Measurements from ENCODE around the gene CXCL12.
A peak's percentile ranks its signal among the peaks of the same experiment; 100 is the strongest.

CXCL12 gene

DNA sequence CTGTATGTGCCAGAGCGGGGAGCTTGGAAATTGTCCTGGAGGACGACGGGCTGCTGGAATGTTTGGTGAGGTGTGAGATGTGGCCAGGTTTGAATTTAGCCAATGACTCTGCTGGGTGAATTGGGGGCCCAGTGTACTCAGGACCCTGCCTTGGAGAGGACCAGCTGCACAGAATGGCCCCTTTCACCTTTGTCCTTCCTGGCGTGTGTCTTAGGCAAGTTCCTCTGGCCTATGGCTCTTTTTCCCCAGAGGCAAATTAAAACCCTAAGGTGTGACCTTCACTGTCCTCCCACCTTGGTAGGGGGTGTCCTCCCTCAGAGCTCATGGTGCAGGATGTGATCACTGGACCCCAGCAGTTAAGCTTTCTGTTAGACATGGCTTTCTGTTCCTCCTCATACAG, 47.8 kb downstream of the CXCL12 start:
- no peaks in the 10 kb centered on the region for H3K36me3 ChIP-seq (ENCODE audit: low read depth)
- H3K27me3 ChIP-seq (ENCODE audit: insufficient read depth, poor library complexity, severe bottlenecking): no peaks in the 10 kb centered on the region
- H3K9me3 ChIP-seq (ENCODE audit: severe bottlenecking): no peaks in the 10 kb centered on the region
- ATAC-seq (ENCODE audit: low read depth) (no peak), DNase-seq (ENCODE audit: low spot score) (no peak)
- no peaks in the 10 kb centered on the region for H3K4me1 ChIP-seq (ENCODE audit: insufficient read depth, poor library complexity, severe bottlenecking)
- no peak overlapping the region for H3K27ac ChIP-seq (ENCODE audit: poor library complexity, severe bottlenecking)
- no peak overlapping the region for H3K4me3 ChIP-seq (ENCODE audit: severe bottlenecking)
- TF ChIP-seq, protein P1, sequence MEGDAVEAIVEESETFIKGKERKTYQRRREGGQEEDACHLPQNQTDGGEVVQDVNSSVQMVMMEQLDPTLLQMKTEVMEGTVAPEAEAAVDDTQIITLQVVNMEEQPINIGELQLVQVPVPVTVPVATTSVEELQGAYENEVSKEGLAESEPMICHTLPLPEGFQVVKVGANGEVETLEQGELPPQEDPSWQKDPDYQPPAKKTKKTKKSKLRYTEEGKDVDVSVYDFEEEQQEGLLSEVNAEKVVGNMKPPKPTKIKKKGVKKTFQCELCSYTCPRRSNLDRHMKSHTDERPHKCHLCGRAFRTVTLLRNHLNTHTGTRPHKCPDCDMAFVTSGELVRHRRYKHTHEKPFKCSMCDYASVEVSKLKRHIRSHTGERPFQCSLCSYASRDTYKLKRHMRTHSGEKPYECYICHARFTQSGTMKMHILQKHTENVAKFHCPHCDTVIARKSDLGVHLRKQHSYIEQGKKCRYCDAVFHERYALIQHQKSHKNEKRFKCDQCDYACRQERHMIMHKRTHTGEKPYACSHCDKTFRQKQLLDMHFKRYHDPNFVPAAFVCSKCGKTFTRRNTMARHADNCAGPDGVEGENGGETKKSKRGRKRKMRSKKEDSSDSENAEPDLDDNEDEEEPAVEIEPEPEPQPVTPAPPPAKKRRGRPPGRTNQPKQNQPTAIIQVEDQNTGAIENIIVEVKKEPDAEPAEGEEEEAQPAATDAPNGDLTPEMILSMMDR (IDR thresholded peaks at IDR 0.05; ENCODE audit: poor library complexity, severe bottlenecking): no peak

- no peak for ATAC-seq (ENCODE audit: low read depth)
- H3K9me3 ChIP-seq (ENCODE audit: severe bottlenecking): no peaks in the 10 kb centered on the region
- TF ChIP-seq, protein P1 (IDR thresholded peaks at IDR 0.05; ENCODE audit: poor library complexity, severe bottlenecking): no peak
- H3K27me3 ChIP-seq (ENCODE audit: insufficient read depth, poor library complexity, severe bottlenecking): no peaks in the 10 kb centered on the region
- H3K4me3 ChIP-seq (ENCODE audit: severe bottlenecking): no peak overlapping the region
- no peaks in the 10 kb centered on the region for H3K4me1 ChIP-seq (ENCODE audit: insufficient read depth, poor library complexity, severe bottlenecking)
- no peak for DNase-seq (ENCODE audit: low spot score)
- no peaks in the 10 kb centered on the region for H3K36me3 ChIP-seq (ENCODE audit: low read depth)
- H3K27ac ChIP-seq (ENCODE audit: poor library complexity, severe bottlenecking): no peak overlapping the region
Measured at GRCh38 chr10:44335330-44336021, 49.4 kb downstream of the CXCL12 start.

GRCh38 chr10:44334621-44335184, 50.2 kb downstream of the CXCL12 start:
- no peaks in the 10 kb centered on the region for H3K4me1 ChIP-seq (ENCODE audit: insufficient read depth, poor library complexity, severe bottlenecking)
- no peak overlapping the region for H3K4me3 ChIP-seq (ENCODE audit: severe bottlenecking)
- no peaks in the 10 kb centered on the region for H3K27me3 ChIP-seq (ENCODE audit: insufficient read depth, poor library complexity, severe bottlenecking)
- TF ChIP-seq, protein P1 (IDR thresholded peaks at IDR 0.05; ENCODE audit: poor library complexity, severe bottlenecking): no peak
- DNase-seq (ENCODE audit: low spot score) (no peak), ATAC-seq (ENCODE audit: low read depth) (peak; percentile 75)
- no peak overlapping the region for H3K27ac ChIP-seq (ENCODE audit: poor library complexity, severe bottlenecking)
- H3K9me3 ChIP-seq (ENCODE audit: severe bottlenecking): no peaks in the 10 kb centered on the region
- H3K36me3 ChIP-seq (ENCODE audit: low read depth): no peaks in the 10 kb centered on the region

GRCh38 chr10:44334091-44334490, 50.8 kb downstream of the CXCL12 start:
- no peak for ATAC-seq (ENCODE audit: low read depth)
- H3K9me3 ChIP-seq (ENCODE audit: severe bottlenecking): no peaks in the 10 kb centered on the region
- no peak overlapping the region for H3K27ac ChIP-seq (ENCODE audit: poor library complexity, severe bottlenecking)
- no peak overlapping the region for H3K4me3 ChIP-seq (ENCODE audit: severe bottlenecking)
- TF ChIP-seq, protein P1 (IDR thresholded peaks at IDR 0.05; ENCODE audit: poor library complexity, severe bottlenecking): no peak
- H3K4me1 ChIP-seq (ENCODE audit: insufficient read depth, poor library complexity, severe bottlenecking): no peaks in the 10 kb centered on the region
- H3K27me3 ChIP-seq (ENCODE audit: insufficient read depth, poor library complexity, severe bottlenecking): no peaks in the 10 kb centered on the region
- no peak for DNase-seq (ENCODE audit: low spot score)
- H3K36me3 ChIP-seq (ENCODE audit: low read depth): no peaks in the 10 kb centered on the region

- H3K4me1 ChIP-seq (ENCODE audit: insufficient read depth, poor library complexity, severe bottlenecking): no peaks in the 10 kb centered on the region
- ATAC-seq (ENCODE audit: low read depth) (no peak), DNase-seq (ENCODE audit: low spot score) (no peak)
- no peak overlapping the region for H3K4me3 ChIP-seq (ENCODE audit: severe bottlenecking)
- TF ChIP-seq, protein P1 (IDR thresholded peaks at IDR 0.05; ENCODE audit: poor library complexity, severe bottlenecking): no peak
- no peaks in the 10 kb centered on the region for H3K27me3 ChIP-seq (ENCODE audit: insufficient read depth, poor library complexity, severe bottlenecking)
- H3K27ac ChIP-seq (ENCODE audit: poor library complexity, severe bottlenecking): no peak overlapping the region
- no peaks in the 10 kb centered on the region for H3K36me3 ChIP-seq (ENCODE audit: low read depth)
- H3K9me3 ChIP-seq (ENCODE audit: severe bottlenecking): no peaks in the 10 kb centered on the region
Measured at GRCh38 chr10:44333511-44333910, 51.4 kb downstream of the CXCL12 start.
